ENCODE results near the gene NIFK.

- TF ChIP-seq CTCF (conservative IDR thresholded peaks at IDR 0.05; ENCODE audit: low read length): no peak
- no peak for TF ChIP-seq EZH2phosphoT487 (IDR thresholded peaks at IDR 0.05; ENCODE audit: borderline replicate concordance, low read depth, low read length)
These were observed 40.4 kb upstream of the NIFK start for GRCh38 chr2:121776885-121777698.
